ENCODE data around the gene ERBB2.

Gene ERBB2

DNA sequence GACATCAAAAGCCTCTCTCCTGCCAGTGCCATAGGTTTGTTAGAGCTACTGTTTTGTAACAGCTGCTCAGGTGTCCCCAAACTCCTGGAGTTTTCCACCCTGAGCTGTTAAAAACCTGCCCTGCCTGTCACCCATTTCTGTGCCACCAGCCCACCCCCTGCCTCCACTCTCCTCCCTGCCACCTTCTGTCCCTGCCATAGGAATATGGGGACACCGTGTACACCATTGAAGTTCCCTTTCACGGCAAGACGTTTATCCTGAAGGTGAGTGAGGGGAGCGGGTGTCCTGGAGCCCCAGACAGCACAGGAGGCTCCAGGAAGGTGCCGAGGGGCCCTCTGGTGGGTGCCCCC lies 39.9 kb upstream of the ERBB2 start:
- DNase-seq = no peak
- Histone ChIP-seq H3K27ac (no peak overlapping the region), H3K27me3 (replicated peaks) (no peaks in the 10 kb centered on the region), H3K36me3 (replicated peaks) (peaks cover 23% of the 10 kb centered on the region), H3K4me3 (ENCODE audit: low read depth, low read length) (no peak overlapping the region)
- in situ Hi-C loops (cut with HindIII; ENCODE audit: low pct_ligation_motif_present, low sequenced_read_pairs) = no loop called here
- TF ChIP-seq, protein P1, sequence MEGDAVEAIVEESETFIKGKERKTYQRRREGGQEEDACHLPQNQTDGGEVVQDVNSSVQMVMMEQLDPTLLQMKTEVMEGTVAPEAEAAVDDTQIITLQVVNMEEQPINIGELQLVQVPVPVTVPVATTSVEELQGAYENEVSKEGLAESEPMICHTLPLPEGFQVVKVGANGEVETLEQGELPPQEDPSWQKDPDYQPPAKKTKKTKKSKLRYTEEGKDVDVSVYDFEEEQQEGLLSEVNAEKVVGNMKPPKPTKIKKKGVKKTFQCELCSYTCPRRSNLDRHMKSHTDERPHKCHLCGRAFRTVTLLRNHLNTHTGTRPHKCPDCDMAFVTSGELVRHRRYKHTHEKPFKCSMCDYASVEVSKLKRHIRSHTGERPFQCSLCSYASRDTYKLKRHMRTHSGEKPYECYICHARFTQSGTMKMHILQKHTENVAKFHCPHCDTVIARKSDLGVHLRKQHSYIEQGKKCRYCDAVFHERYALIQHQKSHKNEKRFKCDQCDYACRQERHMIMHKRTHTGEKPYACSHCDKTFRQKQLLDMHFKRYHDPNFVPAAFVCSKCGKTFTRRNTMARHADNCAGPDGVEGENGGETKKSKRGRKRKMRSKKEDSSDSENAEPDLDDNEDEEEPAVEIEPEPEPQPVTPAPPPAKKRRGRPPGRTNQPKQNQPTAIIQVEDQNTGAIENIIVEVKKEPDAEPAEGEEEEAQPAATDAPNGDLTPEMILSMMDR (IDR thresholded peaks at IDR 0.05; ENCODE audit: low read depth, low read length, missing control alignments) = no peak

DNA sequence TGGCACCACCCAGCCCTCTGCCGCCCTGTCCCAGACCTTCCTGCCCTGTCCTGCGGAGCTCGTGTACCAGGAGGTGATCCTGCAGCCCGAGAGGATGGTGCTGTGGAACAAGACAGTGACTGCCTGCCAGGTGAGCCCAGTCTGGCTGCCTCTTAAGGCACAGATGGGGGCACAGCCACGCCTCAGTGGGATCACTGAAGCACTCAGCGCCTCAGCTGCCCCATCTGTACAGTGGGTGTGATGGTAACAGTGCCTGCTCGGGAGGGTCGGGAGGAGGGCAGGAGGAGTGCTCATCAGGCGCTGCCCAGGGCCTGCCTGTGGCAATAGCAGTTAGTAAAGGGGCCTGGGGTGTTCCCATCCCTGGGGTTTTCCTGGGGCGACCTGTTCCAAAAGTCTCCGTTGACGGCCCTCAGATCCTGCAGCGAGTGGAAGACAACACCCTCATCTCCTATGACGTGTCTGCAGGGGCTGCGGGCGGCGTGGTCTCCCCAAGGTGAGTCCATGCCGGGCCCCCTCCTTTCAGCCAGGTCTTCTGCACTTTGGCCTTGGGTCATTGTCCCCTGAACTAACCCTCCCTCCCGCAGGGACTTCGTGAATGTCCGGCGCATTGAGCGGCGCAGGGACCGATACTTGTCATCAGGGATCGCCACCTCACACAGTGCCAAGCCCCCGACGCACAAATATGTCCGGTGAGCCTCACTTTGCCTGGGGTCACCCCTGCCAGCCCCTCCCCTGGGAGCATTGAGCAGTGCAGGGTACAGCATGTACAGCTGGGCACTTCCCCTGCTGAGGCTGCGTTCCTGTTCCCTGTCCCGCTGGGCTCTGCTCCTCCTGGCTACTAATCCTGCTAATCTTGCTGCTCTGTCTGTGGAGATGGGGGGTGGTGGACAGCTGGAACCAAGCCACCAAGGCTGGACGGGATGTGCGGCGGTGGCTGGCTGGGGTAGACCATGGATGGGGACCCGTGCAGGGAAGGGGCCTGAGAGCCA lies 39.2 kb upstream of the ERBB2 start:
- Histone ChIP-seq H3K27me3 (replicated peaks) (no peaks in the 10 kb centered on the region), H3K4me3 (ENCODE audit: low read depth, low read length) (no peak overlapping the region), H3K27ac (no peak overlapping the region), H3K36me3 (replicated peaks) (peaks cover 23% of the 10 kb centered on the region)
- TF ChIP-seq, protein P1 (IDR thresholded peaks at IDR 0.05; ENCODE audit: low read depth, low read length, missing control alignments) = no peak
- DNase-seq = no peak
- in situ Hi-C loops (cut with HindIII; ENCODE audit: low pct_ligation_motif_present, low sequenced_read_pairs) = no loop called here

DNA sequence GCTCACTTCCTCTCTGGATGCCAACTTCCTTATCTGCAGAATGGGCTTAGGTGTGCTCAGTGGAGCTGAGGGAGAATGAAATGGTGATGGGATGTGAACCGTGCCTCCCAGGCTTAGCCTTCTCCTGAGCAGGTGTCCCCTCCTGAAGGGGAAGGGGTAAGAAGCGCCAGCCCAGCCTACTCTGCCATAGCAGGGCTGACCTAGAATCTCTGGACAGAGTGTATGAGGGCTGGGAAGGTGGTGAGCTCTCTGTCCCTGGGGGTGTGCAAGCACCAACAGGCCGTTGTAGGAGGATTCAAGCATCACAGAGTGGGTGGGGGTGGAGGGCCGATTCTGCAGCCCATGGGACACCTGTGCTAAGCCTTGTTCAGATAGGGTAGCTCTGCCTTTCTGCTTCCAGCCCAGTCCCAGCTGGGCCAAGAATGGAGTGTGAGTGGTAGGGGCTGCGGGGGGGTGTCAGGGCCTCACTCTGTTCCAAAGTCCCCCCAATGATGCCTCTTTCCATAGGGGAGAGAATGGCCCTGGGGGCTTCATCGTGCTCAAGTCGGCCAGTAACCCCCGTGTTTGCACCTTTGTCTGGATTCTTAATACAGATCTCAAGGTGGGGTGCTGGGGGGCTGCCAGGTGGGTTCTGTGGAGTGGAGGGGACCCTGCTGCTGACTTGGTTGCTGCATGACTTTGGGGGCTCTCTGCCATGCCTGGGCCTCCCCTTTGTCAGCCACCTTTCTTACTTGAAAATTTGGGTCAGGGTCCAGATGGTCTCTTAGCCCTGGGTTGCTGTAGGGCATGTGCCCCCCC lies 37.9 kb upstream of the ERBB2 start:
- no peak overlapping the region for H3K4me3 ChIP-seq (ENCODE audit: low read depth, low read length)
- H3K27ac ChIP-seq = no peak overlapping the region
- no peak for DNase-seq
- peaks cover 23% of the 10 kb centered on the region for H3K36me3 ChIP-seq (replicated peaks)
- in situ Hi-C loops (cut with HindIII; ENCODE audit: low pct_ligation_motif_present, low sequenced_read_pairs) = no loop called here
- TF ChIP-seq, protein P1 (IDR thresholded peaks at IDR 0.05; ENCODE audit: low read depth, low read length, missing control alignments) = no peak
- peaks cover 3% of the 10 kb centered on the region for H3K27me3 ChIP-seq (replicated peaks)

DNA sequence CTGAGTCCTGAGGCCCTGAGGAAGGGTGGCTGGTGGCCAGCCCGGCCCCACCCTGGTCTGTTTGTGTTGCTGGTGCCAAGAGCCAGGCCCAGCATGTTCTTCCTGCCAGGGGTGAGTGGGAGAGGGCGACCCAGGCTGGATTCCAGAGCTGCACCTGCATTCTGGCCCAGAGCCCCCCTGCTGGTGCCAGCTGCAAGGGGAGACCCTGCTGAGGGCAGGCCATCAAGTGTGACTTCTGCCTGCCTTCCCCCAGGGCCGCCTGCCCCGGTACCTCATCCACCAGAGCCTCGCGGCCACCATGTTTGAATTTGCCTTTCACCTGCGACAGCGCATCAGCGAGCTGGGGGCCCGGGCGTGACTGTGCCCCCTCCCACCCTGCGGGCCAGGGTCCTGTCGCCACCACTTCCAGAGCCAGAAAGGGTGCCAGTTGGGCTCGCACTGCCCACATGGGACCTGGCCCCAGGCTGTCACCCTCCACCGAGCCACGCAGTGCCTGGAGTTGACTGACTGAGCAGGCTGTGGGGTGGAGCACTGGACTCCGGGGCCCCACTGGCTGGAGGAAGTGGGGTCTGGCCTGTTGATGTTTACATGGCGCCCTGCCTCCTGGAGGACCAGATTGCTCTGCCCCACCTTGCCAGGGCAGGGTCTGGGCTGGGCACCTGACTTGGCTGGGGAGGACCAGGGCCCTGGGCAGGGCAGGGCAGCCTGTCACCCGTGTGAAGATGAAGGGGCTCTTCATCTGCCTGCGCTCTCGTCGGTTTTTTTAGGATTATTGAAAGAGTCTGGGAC lies 37.1 kb upstream of the ERBB2 start:
- no peak overlapping the region for H3K4me3 ChIP-seq (ENCODE audit: low read depth, low read length)
- in situ Hi-C loops (cut with HindIII; ENCODE audit: low pct_ligation_motif_present, low sequenced_read_pairs) = no loop called here
- H3K27me3 ChIP-seq (replicated peaks) = peaks cover 10% of the 10 kb centered on the region
- H3K36me3 ChIP-seq (replicated peaks) = peaks cover 23% of the 10 kb centered on the region
- no peak overlapping the region for H3K27ac ChIP-seq
- no peak for DNase-seq
- TF ChIP-seq, protein P1 (IDR thresholded peaks at IDR 0.05; ENCODE audit: low read depth, low read length, missing control alignments) = no peak

DNA sequence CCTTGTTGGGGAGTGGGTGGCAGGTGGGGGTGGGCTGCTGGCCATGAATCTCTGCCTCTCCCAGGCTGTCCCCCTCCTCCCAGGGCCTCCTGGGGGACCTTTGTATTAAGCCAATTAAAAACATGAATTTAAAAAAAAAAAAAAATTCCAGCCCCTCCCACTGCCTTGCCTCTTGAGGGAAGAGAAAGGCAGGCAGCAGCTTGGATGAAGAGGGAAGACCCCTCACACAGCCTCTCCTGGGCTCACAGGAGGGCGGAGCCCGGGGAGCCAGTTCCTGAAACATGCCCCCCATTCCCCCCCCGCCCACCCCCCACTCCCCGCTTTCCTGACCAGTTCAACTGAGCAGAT lies 36.5 kb upstream of the ERBB2 start:
- Histone ChIP-seq H3K27me3 (replicated peaks) (peaks cover 10% of the 10 kb centered on the region), H3K36me3 (replicated peaks) (peaks cover 23% of the 10 kb centered on the region), H3K27ac (no peak overlapping the region), H3K4me3 (ENCODE audit: low read depth, low read length) (no peak overlapping the region)
- in situ Hi-C loops (cut with HindIII; ENCODE audit: low pct_ligation_motif_present, low sequenced_read_pairs) = no loop called here
- DNase-seq = no peak
- TF ChIP-seq, protein P1 (IDR thresholded peaks at IDR 0.05; ENCODE audit: low read depth, low read length, missing control alignments) = no peak
